Mesendoderm (in vitro differentiated cells): Measurements from ENCODE around the gene CARMIL3.
"Not testable (repeated sequence)": the region's sequence is repeated elsewhere in the genome, so short reads cannot be mapped to it uniquely, and the experiment has no call there.

Experiments used
- DNase-seq: peaks from one replicate; pipeline ENCODE4 v3.0.0; 2013
- H2AK5ac ChIP-seq: 2 replicates; pipeline ENCODE4 v1.6.1; 2013; ENCODE audit warnings: low read length, inconsistent platforms
- H2BK120ac ChIP-seq: 2 replicates; pipeline ENCODE4 v1.6.1; 2013; ENCODE audit warnings: low read depth, mild to moderate bottlenecking, low read length, moderate library complexity, mixed read lengths
- H2BK15ac ChIP-seq: replicated peaks from 2 replicates; pipeline ENCODE4 v1.6.1; 2013; ENCODE audit warnings: low read depth, mild to moderate bottlenecking, moderate library complexity
- H2BK5ac ChIP-seq: 2 replicates; pipeline ENCODE4 v1.6.1; 2013; ENCODE audit warnings: low read length, inconsistent platforms
- H3K18ac ChIP-seq: 2 replicates; pipeline ENCODE4 v1.6.1; 2013; ENCODE audit warnings: mild to moderate bottlenecking, low read length, mixed read lengths
- H3K23ac ChIP-seq: one replicate; pipeline ENCODE4 v1.6.1; 2013; ENCODE audit warnings: low read length
- H3K27ac ChIP-seq: 2 replicates; pipeline ENCODE4 v1.5.1; 2013; ENCODE audit warnings: low read depth, mild to moderate bottlenecking, inconsistent platforms, low read length, moderate library complexity
- H3K27me3 ChIP-seq: 2 replicates; pipeline ENCODE4 v1.6.1; 2013; ENCODE audit warnings: low read length, control low read depth, mild to moderate bottlenecking, inconsistent platforms; ENCODE audit not compliant: insufficient read depth, poor library complexity
- H3K36me3 ChIP-seq: 2 replicates; pipeline ENCODE4 v1.6.1; 2013; ENCODE audit warnings: low read length, inconsistent platforms; ENCODE audit not compliant: control insufficient read depth, insufficient read depth
- H3K4ac ChIP-seq: one replicate; pipeline ENCODE4 v1.6.1; 2013; ENCODE audit warnings: low read depth, mild to moderate bottlenecking, low read length, moderate library complexity
- H3K4me1 ChIP-seq: 2 replicates; pipeline ENCODE4 v1.6.1; 2013; ENCODE audit warnings: low read depth, low read length, inconsistent platforms; ENCODE audit not compliant: control insufficient read depth
- H3K4me2 ChIP-seq: 2 replicates; pipeline ENCODE4 v1.6.1; 2013; ENCODE audit warnings: low read length
- H3K4me3 ChIP-seq: 2 replicates; pipeline ENCODE4 v1.5.1; 2013; ENCODE audit warnings: mild to moderate bottlenecking, low read length
- H3K56ac ChIP-seq: one replicate; pipeline ENCODE4 v1.6.1; 2013; ENCODE audit warnings: low read length
- H3K79me1 ChIP-seq: 2 replicates; pipeline ENCODE4 v1.6.1; 2013; ENCODE audit warnings: low read length, inconsistent platforms
- H3K79me2 ChIP-seq: 2 replicates; pipeline ENCODE4 v1.6.1; 2013; ENCODE audit warnings: mild to moderate bottlenecking, low read length; ENCODE audit not compliant: control insufficient read depth, insufficient read depth
- H3K9ac ChIP-seq: 2 replicates; pipeline ENCODE4 v1.6.1; 2013; ENCODE audit warnings: low read length, inconsistent platforms
- H4K5ac ChIP-seq: one replicate; pipeline ENCODE4 v1.6.1; 2013; ENCODE audit warnings: low read length
- H4K8ac ChIP-seq: one replicate; pipeline ENCODE4 v1.6.1; 2013; ENCODE audit warnings: low read depth, mild to moderate bottlenecking, control low read depth, low read length, moderate library complexity
- WGBS: extraction: QIAGEN DNeasy Blood & Tissue Kit; methylation state at CpG from one replicate; pipeline ENCODE4 v1.1.7; 2013; ENCODE audit warnings: low lambda C conversion rate, missing lambda C conversion rate; ENCODE audit not compliant: insufficient coverage; ENCODE audit errors: extremely low coverage; 5-methylcytosine and 5-hydroxymethylcytosine counted together

The CARMIL3 gene

DNA sequence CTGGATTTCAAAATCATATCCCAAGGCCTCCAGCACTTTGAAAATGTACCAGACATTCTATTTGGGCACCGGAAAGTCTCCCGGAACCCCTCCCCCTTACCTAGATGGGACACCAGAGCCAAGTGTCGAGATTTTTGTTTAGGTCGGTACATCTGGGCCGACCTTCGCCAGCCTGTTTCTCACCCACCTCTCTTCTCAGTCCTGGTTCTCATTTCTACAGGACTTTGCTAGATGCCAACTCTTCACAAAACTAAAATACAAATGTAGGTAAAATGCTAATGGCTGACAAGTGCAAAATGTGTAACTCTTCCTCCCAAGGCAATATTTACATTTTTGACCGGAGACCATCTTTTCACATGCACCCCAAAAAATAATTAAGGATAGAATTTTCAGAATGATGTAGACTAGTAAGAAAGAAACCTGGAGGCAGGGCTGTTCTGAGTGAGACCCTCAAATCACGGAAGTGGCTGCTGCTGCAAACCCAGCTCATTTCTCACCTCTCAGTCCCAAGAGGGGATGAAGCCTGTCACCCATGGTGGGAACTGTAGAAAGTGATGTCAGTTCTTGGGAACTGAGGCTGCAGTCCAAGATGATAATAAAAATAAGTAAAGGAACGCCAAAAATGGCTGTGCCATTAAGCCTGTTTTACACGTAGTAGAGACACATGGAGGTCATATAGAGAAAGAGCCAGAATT lies 14.7 kb upstream of the CARMIL3 start:
- not testable (repeated sequence) for H4K8ac ChIP-seq, H3K23ac ChIP-seq, H3K56ac ChIP-seq, H3K4me2 ChIP-seq, H3K79me1 ChIP-seq, H2BK15ac ChIP-seq, H3K27me3 ChIP-seq, H3K4me1 ChIP-seq, H3K79me2 ChIP-seq, H4K5ac ChIP-seq, H3K36me3 ChIP-seq, H2BK5ac ChIP-seq, DNase-seq, H3K4me3 ChIP-seq, H2BK120ac ChIP-seq, H3K27ac ChIP-seq, H3K18ac ChIP-seq, H3K4ac ChIP-seq, H2AK5ac ChIP-seq
- WGBS: no CpG with 5 or more reads among the region's 10 CpGs
- H3K9ac ChIP-seq: peak overlapping the region; percentile 38

- H3K36me3 ChIP-seq: no peaks in the 10 kb centered on the region
- H2AK5ac ChIP-seq: no peak overlapping the region
- H3K4ac ChIP-seq: no peak overlapping the region
- no peaks in the 10 kb centered on the region for H3K79me2 ChIP-seq
- no peaks in the 10 kb centered on the region for H3K27me3 ChIP-seq
- DNase-seq: no peak
- H4K8ac ChIP-seq: no peak overlapping the region
- no CpG with 5 or more reads among the region's 14 CpGs for WGBS
- H2BK120ac ChIP-seq: no peak overlapping the region
- no peak overlapping the region for H4K5ac ChIP-seq
- H3K27ac ChIP-seq: no peak overlapping the region
- H3K79me1 ChIP-seq: no peaks in the 10 kb centered on the region
- no peak overlapping the region for H3K4me2 ChIP-seq
- H3K9ac ChIP-seq: no peak overlapping the region
- H2BK5ac ChIP-seq: no peak overlapping the region
- no peak overlapping the region for H3K23ac ChIP-seq
- no peaks in the 10 kb centered on the region for H3K4me1 ChIP-seq
- no peak overlapping the region for H3K4me3 ChIP-seq
- no peak overlapping the region for H3K18ac ChIP-seq
- H3K56ac ChIP-seq: no peak overlapping the region
- H2BK15ac ChIP-seq: no peak overlapping the region
Measured at GRCh38 chr14:24037658-24038037, 14.2 kb upstream of the CARMIL3 start.

- H3K23ac ChIP-seq: no peak overlapping the region
- no peaks in the 10 kb centered on the region for H3K36me3 ChIP-seq
- H3K18ac ChIP-seq: no peak overlapping the region
- no peak overlapping the region for H2AK5ac ChIP-seq
- no peak overlapping the region for H3K4me3 ChIP-seq
- H3K79me1 ChIP-seq: no peaks in the 10 kb centered on the region
- H3K79me2 ChIP-seq: no peaks in the 10 kb centered on the region
- no peak overlapping the region for H3K27ac ChIP-seq
- no peak for DNase-seq
- no peak overlapping the region for H2BK5ac ChIP-seq
- H3K27me3 ChIP-seq: no peaks in the 10 kb centered on the region
- H2BK15ac ChIP-seq: no peak overlapping the region
- no peak overlapping the region for H3K9ac ChIP-seq
- no peak overlapping the region for H3K4me2 ChIP-seq
- no peak overlapping the region for H4K8ac ChIP-seq
- H3K56ac ChIP-seq: no peak overlapping the region
- H4K5ac ChIP-seq: no peak overlapping the region
- WGBS: no CpG with 5 or more reads among the region's 2 CpGs
- H2BK120ac ChIP-seq: no peak overlapping the region
- no peak overlapping the region for H3K4ac ChIP-seq
- no peaks in the 10 kb centered on the region for H3K4me1 ChIP-seq
Measured at GRCh38 chr14:24038686-24039085, 13.1 kb upstream of the CARMIL3 start.

DNA sequence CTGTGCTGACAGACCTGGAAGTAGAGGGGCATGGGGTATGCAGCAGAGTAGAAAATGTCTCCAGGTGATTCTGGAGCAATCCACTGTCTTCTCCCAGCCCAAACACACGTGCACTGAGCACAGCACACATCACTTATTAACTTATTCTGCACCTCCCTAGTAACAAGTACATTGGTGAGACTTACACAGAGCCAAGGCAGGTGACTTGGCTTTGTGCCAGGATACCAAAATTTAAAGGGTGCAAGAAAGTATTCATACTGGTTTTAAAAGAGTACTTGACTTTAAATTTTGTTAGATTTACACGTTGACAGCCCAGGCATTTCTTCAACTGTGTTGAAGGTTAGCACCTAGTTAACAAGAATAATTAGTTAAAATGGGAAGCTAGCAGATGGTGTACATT lies 11.1 kb upstream of the CARMIL3 start:
- Histone ChIP-seq H3K27ac (no peak overlapping the region), H4K8ac (no peak overlapping the region), H2AK5ac (no peak overlapping the region), H3K4me2 (no peak overlapping the region), H3K4ac (no peak overlapping the region), H3K27me3 (no peaks in the 10 kb centered on the region), H3K79me2 (no peaks in the 10 kb centered on the region), H3K9ac (no peak overlapping the region), H2BK5ac (no peak overlapping the region), H3K79me1 (no peaks in the 10 kb centered on the region), H3K56ac (no peak overlapping the region), H3K23ac (no peak overlapping the region), H3K4me3 (no peak overlapping the region), H2BK15ac (no peak overlapping the region), H2BK120ac (no peak overlapping the region), H3K18ac (no peak overlapping the region), H4K5ac (no peak overlapping the region), H3K4me1 (no peaks in the 10 kb centered on the region), H3K36me3 (no peaks in the 10 kb centered on the region)
- WGBS: no CpG with 5 or more reads among the region's 2 CpGs
- no peak for DNase-seq

DNA sequence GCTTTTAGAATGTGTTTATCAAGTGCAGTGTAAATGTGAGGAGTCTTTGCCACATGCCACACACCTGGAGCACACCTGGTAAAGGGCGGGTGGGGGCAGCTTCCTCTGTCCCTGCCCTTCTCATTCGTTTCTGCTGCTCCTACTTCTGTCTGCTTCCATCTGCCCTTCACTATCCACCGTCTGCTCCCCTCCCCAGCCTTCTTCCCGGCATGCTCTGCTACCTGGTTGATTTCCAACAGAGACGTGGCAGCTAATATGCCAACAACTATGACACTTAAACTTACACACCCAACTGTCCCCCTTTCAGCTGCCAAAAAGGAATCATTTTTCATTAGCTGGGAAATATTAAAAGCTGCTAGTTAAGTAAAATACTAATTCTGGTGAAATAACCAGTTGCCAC lies 9.1 kb upstream of the CARMIL3 start:
- no peak overlapping the region for H3K9ac ChIP-seq
- no peak overlapping the region for H3K4ac ChIP-seq
- H3K79me2 ChIP-seq: no peaks in the 10 kb centered on the region
- H4K5ac ChIP-seq: no peak overlapping the region
- no peaks in the 10 kb centered on the region for H3K36me3 ChIP-seq
- no peak overlapping the region for H4K8ac ChIP-seq
- no peak overlapping the region for H3K56ac ChIP-seq
- no peak overlapping the region for H3K4me3 ChIP-seq
- H3K79me1 ChIP-seq: no peaks in the 10 kb centered on the region
- H3K4me1 ChIP-seq: no peaks in the 10 kb centered on the region
- no peak overlapping the region for H2BK120ac ChIP-seq
- no peak overlapping the region for H3K23ac ChIP-seq
- no peaks in the 10 kb centered on the region for H3K27me3 ChIP-seq
- no peak overlapping the region for H2AK5ac ChIP-seq
- no CpG with 5 or more reads among the region's 5 CpGs for WGBS
- DNase-seq: no peak
- no peak overlapping the region for H3K27ac ChIP-seq
- no peak overlapping the region for H2BK5ac ChIP-seq
- no peak overlapping the region for H2BK15ac ChIP-seq
- no peak overlapping the region for H3K18ac ChIP-seq
- H3K4me2 ChIP-seq: no peak overlapping the region

- not testable (repeated sequence) for H3K79me1 ChIP-seq, H3K27me3 ChIP-seq, H3K4me3 ChIP-seq, H3K9ac ChIP-seq, H3K56ac ChIP-seq, H3K23ac ChIP-seq, H3K36me3 ChIP-seq, H2BK120ac ChIP-seq, H2BK15ac ChIP-seq, H3K18ac ChIP-seq, H3K79me2 ChIP-seq, DNase-seq, H2AK5ac ChIP-seq, H3K27ac ChIP-seq, H4K8ac ChIP-seq, H3K4ac ChIP-seq, H3K4me2 ChIP-seq, H4K5ac ChIP-seq, H2BK5ac ChIP-seq, H3K4me1 ChIP-seq
- no CpG with 5 or more reads among the region's 2 CpGs for WGBS
Measured at GRCh38 chr14:24049002-24049401, 2.8 kb upstream of the CARMIL3 start.
